Transverse colon (tissue), 4 donors: ENCODE measurements around the gene COL13A1. TPM values are rescaled to one million over a fixed set of nuclear protein-coding genes. Genes with fewer than 3 reads are reported as not detected.

ENCODE experiments used
- DNase-seq: peaks from one replicate; pipeline ENCODE4 v3.0.0-alpha.2; 2019
- H3K27ac ChIP-seq, 4 donors: fragments of 200-600 bp; sonication (generic); 2 replicates each; pipeline ENCODE4 v1.5.1; 2016 to 2018; ENCODE audit warnings: inconsistent platforms in 4 of 4
- H3K27me3 ChIP-seq: fragments of 200-600 bp; sonication (generic); 2 replicates; pipeline ENCODE4 v1.5.1; 2017; ENCODE audit warnings: inconsistent platforms
- H3K36me3 ChIP-seq, 4 donors: fragments of 200-600 bp; sonication (generic); 2 replicates each; pipeline ENCODE4 v1.5.1; 2017 to 2019; ENCODE audit warnings: inconsistent platforms in 4 of 4
- H3K4me1 ChIP-seq, 4 donors: fragments of 200-600 bp; sonication (generic); 2 replicates each; pipeline ENCODE4 v1.5.1; 2017 to 2020; ENCODE audit warnings: inconsistent platforms in 4 of 4
- H3K4me3 ChIP-seq, 4 donors: fragments of 200-600 bp; sonication (generic); 1 replicate in 1 of 4; 2 replicates in 3 of 4; pipeline versions ENCODE4 v1.5.1 to v1.6.1; 2017 to 2019; ENCODE audit warnings: inconsistent platforms in 4 of 4
- H3K9me3 ChIP-seq, 2 donors: fragments of 200-600 bp; sonication (generic); 2 replicates each; pipeline ENCODE4 v1.5.1; 2017 to 2019; ENCODE audit warnings: inconsistent platforms in 2 of 2
- CTCF ChIP-seq, 5 experiments: fragments of 200-600 bp in 3 of 5; fragments of 450-650 bp in 2 of 5; sonication (generic) in 3 of 5; IDR thresholded peaks; 1 replicate in 2 of 5; 2 replicates in 3 of 5; pipeline ENCODE4 v1.5.1; 2016 to 2017; ENCODE audit warnings: antibody characterized with exemption in 5 of 5, inconsistent platforms in 3 of 5, mild to moderate bottlenecking in 2 of 5, moderate library complexity in 1 of 5
- EP300 ChIP-seq: sonication (generic); formaldehyde crosslinking; IDR thresholded peaks from one replicate; pipeline ENCODE4 v1.6.1; 2017; ENCODE audit warnings: antibody characterized with exemption, low read depth
- POLR2A ChIP-seq: fragments of 450-650 bp; IDR thresholded peaks from one replicate; pipeline ENCODE4 v1.6.1; 2016; ENCODE audit warnings: antibody characterized with exemption, mild to moderate bottlenecking, moderate library complexity
- POLR2AphosphoS5 ChIP-seq, 3 donors: sonication (generic); formaldehyde crosslinking; IDR thresholded peaks; one replicate each; pipeline ENCODE4 v1.6.1; 2016; ENCODE audit warnings: antibody characterized with exemption in 3 of 3
- WGBS, 2 donors: methylation state at CpG; one replicate each; pipeline ENCODE4 v1.1.5; 2018; ENCODE audit warnings: low coverage in 1 of 2; 5-methylcytosine and 5-hydroxymethylcytosine counted together
- in situ Hi-C, 4 donors: fragments of 200-750 bp; cut with MboI; loops; one replicate each; pipeline versions ENCODE4 v1.15.0 to v1.15.1; 2017; ENCODE audit warnings: low sequenced_read_pairs in 3 of 4, low pct_ligation_motif_present in 1 of 4, low pct_unique_long_range_greater_than_20kb in 1 of 4
- intact Hi-C: fragments of 100-400 bp; cut with DNase I; formaldehyde crosslinking; loops from one replicate; pipeline ENCODE4 v1.15.1; 2023; ENCODE audit warnings: low total_unique reads
- total RNA-seq, 4 donors: library from RNA; depleted of rRNA; stranded (reverse); fragments of >200 nt; gene quantifications; one replicate each; pipeline ENCODE4 v1.1.0, GENCODE V29; 2016

Gene COL13A1
- total RNA-seq, 4 donors from 2014 or later, result 0.68 to 8.2 (median 2.1) TPM

- Histone ChIP-seq H3K4me3 (no peak overlapping the region), H3K27ac (no peak overlapping the region), H3K27me3 (no peaks in the 10 kb centered on the region), H3K36me3 (no peaks in the 10 kb centered on the region), H3K4me1 (no peaks in the 10 kb centered on the region), H3K9me3 (no peaks in the 10 kb centered on the region)
- WGBS, 2 donors, result 33 to 62% methylated on average over 1 to 4 of the region's 4 CpGs
- in situ Hi-C loops (no loop called here), intact Hi-C loops (no loop called here)
- DNase-seq, result no peak
- no peak for TF ChIP-seq CTCF (IDR thresholded peaks at IDR 0.05)
- no peak for TF ChIP-seq POLR2A
- TF ChIP-seq POLR2AphosphoS5 (IDR thresholded peaks at IDR 0.05), result no peak
- no peak for TF ChIP-seq EP300
These were observed 146.6 kb downstream of the COL13A1 start for GRCh38 chr10:69948261-69948660.

GRCh38 chr10:69949770-69950169 is 148.1 kb downstream of the COL13A1 start:
- no peaks in the 10 kb centered on the region for H3K36me3 ChIP-seq
- in situ Hi-C loops, result no loop called here
- DNase-seq, result no peak
- intact Hi-C loops, result no loop called here
- no peak overlapping the region for H3K27ac ChIP-seq
- 74 to 84% methylated on average over 6 to 8 of the region's 8 CpGs for WGBS, 2 donors
- no peak overlapping the region for H3K4me3 ChIP-seq
- TF ChIP-seq POLR2AphosphoS5 (IDR thresholded peaks at IDR 0.05) (no peak), EP300 (no peak), POLR2A (no peak), CTCF (IDR thresholded peaks at IDR 0.05) (no peak)
- no peaks in the 10 kb centered on the region for H3K27me3 ChIP-seq
- no peaks in the 10 kb centered on the region for H3K4me1 ChIP-seq
- H3K9me3 ChIP-seq, result no peaks in the 10 kb centered on the region

- H3K27ac ChIP-seq, result no peak overlapping the region
- TF ChIP-seq POLR2AphosphoS5 (IDR thresholded peaks at IDR 0.05), result no peak
- TF ChIP-seq CTCF (IDR thresholded peaks at IDR 0.05), result no peak
- TF ChIP-seq EP300, result no peak
- no peak for TF ChIP-seq POLR2A
- intact Hi-C loops (no loop called here), in situ Hi-C loops (no loop called here)
- no peaks in the 10 kb centered on the region for H3K27me3 ChIP-seq
- no peaks in the 10 kb centered on the region for H3K4me1 ChIP-seq
- no peak for DNase-seq
- H3K36me3 ChIP-seq, result no peaks in the 10 kb centered on the region
- no peak overlapping the region for H3K4me3 ChIP-seq
- 73% methylated on average over 3 of the region's 3 CpGs; no CpG with 5 or more reads in 1 of the 2 donors for WGBS, 2 donors
- H3K9me3 ChIP-seq, result no peaks in the 10 kb centered on the region
These were observed 150.0 kb downstream of the COL13A1 start for GRCh38 chr10:69951658-69952057.

- Histone ChIP-seq H3K4me1 (no peaks in the 10 kb centered on the region), H3K9me3 (no peaks in the 10 kb centered on the region), H3K27ac (no peak overlapping the region), H3K4me3 (no peak overlapping the region), H3K27me3 (no peaks in the 10 kb centered on the region), H3K36me3 (no peaks in the 10 kb centered on the region)
- intact Hi-C loops, result no loop called here
- in situ Hi-C loops, result no loop called here
- TF ChIP-seq EP300 (no peak), POLR2AphosphoS5 (IDR thresholded peaks at IDR 0.05) (no peak), CTCF (IDR thresholded peaks at IDR 0.05) (no peak), POLR2A (no peak)
- DNase-seq, result no peak
- 49 to 57% methylated on average over 3 to 6 of the region's 6 CpGs for WGBS, 2 donors
These were observed 150.5 kb downstream of the COL13A1 start for GRCh38 chr10:69952069-69952800.
